Measurements from ENCODE around the gene HSPB7.

DNA sequence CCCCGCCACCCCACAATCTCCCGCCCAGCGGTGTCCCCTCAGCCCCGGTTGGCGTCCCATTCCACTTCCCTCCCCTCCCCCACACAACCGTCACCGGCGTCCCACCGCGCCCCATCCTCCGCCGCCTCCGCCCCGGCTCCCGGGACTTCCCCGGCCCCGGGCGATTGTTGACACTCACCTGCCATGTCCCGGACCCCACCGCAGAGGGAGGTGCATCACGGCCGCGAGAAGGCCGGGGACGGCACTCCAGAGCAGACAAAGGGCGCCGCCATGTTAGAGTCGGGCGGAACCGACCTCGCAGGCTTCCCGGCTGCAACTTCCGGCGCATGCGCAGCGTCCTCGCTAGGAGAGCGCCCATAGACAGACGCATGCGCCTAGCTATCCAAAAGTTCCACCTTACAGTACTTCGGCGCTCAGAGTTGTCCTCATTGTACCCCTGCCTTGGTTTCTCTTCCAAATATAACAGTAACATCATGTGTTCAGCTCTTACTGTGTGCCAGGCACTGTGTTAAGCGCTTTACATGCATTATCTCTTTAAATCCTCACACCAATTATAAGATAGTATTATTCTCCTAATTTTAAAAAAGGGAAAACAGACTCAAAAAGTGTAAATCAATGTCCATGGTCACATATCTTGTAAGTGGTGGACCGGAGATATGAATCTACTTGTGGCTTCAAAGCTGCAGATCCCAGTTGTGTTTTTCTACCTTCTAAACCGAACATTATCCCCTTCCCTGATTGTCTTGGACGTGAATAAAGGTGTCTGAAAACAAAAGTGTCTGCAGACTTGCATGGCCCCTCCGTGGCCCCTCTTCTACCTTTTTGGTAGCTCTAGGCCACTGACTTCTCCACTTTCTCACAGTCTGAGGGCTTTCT is 41.8 kb downstream of the HSPB7 start, which contains the start of gene ZBTB17:
- TF ChIP-seq ZNF274 (IDR thresholded peaks at IDR 0.05; ENCODE audit: low read depth, low read length) = no peak
- TF ChIP-seq YY1 (IDR thresholded peaks at IDR 0.05; ENCODE audit: insufficient read depth, insufficient read length) = peak; percentile 95
- no peak for TF ChIP-seq SUZ12 (IDR thresholded peaks at IDR 0.05; ENCODE audit: extremely low read depth, insufficient read depth, insufficient read length)
